DMS153 treated with DMSO at 0.1 percent for 48 hours (cell line): Measurements from ENCODE around the gene KLKB1.
"Not testable (repeated sequence)": the region's sequence is repeated elsewhere in the genome, so short reads cannot be mapped to it uniquely, and the experiment has no call there.

Experiments
- DNase-seq: peaks from one replicate; lab custom pipeline; 2025; ENCODE audit not compliant: unreplicated experiment; lab: John Stamatoyannopoulos, UW

KLKB1 gene

DNA sequence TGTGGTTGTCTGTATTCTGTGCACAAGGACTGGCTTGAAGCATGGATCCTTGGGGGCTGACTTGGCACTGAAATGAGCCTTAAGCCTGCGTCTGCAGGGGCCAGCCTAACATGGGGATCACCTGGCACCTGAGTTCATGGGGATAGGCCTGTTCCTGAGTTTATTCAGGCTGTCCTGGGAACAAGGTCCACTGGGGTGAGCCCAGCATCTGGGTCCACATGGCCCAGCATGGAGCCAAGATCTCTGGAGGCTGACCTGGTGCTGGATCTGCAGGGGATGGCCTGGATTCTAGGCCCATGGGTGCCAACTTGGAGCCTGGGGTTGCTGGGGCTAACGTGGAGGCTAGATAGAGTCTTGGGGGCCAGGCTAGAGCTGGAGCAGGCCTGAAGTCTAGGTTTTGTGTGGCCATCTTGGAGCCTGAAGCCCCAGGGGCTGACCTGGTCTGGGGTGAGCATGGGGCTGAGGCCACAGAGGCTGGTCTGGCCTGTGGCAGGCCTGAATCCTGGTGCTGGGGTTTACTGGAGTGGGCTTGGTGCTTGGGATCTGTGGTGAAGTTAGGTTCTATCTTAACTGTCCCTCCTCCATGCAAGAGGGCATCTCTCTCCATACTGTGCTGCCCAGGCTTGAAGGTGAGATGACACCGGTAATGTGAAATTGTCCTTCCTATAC is 652 bp upstream of the KLKB1 start:
- DNase-seq = no peak

DNA sequence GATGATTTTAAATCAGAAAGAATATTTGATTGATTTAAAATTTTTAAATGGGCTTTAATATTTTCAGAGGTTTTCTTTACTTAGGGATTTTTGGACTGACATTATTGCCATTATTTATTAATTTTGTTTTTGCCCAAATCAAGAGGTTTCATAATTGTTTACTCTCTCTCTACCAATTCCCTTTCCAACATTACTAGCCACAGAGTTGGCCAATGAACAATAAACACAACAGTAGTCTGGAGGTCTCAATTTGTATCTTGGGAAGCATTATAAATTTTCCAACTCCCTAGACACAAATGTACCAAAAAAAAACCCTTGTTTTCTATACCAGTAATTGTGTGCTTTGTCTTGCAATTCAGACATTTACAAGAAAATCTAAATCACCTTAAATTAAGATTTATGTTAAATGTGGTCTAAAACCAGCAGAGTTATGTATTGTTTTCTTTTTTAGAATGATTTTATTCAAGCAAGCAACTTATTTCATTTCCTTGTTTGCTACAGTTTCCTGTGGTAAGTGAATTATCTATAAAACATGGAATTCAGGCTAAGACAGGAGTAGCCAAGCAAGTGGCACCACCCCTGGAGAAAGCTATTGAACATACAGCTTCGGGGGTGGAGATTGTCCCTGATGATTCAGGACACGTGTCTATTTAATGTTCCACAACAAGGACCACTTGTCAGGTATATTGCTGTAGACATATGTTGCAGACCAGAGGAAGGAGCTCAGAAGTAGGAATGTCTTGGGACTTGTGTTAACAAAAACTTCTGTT is 622 bp downstream of the KLKB1 start:
- DNase-seq = no peak

DNA sequence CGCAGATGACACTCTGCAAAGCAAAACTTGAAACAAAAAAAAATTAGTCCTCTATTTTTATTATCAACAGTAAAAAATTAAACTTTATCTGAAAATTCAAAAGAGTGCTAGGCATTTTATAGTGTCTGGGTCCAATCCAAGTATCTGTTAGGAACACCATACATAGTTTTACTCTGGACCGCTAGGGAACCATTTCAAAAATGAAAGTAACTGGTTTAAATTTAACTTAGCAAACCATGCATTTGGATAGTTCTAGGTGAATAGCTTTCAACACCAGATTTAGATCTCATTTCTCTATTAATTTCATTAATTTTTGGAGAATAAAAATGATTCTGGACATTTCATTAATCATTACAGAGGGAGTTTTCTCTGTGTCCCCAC is 1.2 kb downstream of the KLKB1 start:
- DNase-seq = no peak

DNA sequence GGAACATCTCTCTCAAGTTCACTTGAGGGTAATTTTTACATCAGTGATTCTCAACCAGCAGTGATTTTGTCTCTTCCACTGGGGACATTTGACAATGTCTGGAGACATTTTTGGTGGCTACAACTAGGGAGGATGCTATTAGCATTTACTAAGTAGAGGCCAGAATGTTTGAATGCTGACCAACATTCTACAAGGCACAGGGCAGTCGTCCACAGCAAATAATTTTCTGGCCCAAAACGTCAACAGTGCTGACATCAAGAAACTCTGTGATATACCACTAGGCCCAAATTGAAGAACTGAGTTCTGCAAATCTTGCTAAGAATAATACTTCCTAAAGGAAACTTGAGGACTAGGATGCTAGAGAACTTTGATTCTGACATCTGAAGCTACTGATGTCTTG is 7.1 kb downstream of the KLKB1 start:
- DNase-seq = no peak

DNA sequence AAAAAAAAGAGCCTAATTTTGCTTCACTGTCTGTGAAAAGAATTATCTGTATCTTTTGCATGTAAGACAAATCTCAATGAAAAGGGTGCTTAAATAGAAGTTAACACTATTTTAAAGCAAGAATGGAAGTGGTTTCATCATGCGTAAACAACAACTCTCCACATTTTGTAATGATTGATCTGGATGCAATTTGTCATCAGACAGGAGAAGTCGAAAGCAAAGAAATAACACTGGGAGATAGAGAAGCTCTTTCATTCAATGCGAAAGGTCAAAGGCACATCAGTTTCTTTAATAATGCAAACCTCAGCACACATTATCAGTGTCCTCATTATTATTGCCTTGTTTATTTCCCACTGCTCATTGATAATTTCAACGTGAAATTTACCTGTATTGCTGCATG is 8.8 kb downstream of the KLKB1 start:
- DNase-seq = no peak

DNA sequence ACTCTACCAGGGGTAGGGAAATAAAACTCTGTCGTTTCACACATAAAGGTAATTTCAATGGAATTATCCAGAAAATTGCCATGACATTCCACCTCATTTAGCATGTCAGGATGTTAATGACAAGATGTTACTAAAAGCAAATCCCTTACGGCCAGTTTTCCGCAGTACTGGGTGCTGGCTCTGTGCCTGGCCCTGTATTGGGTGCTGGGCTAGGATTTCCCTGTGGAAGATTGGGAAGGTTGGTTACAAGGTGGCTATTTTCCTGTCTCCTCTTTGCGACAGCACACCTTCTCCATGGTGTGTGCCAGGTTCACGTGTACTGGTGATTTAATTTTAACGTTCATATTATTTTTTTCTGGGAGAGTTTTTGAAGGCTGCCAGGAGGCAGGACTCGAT is 13.1 kb downstream of the KLKB1 start:
- no peak for DNase-seq

DNA sequence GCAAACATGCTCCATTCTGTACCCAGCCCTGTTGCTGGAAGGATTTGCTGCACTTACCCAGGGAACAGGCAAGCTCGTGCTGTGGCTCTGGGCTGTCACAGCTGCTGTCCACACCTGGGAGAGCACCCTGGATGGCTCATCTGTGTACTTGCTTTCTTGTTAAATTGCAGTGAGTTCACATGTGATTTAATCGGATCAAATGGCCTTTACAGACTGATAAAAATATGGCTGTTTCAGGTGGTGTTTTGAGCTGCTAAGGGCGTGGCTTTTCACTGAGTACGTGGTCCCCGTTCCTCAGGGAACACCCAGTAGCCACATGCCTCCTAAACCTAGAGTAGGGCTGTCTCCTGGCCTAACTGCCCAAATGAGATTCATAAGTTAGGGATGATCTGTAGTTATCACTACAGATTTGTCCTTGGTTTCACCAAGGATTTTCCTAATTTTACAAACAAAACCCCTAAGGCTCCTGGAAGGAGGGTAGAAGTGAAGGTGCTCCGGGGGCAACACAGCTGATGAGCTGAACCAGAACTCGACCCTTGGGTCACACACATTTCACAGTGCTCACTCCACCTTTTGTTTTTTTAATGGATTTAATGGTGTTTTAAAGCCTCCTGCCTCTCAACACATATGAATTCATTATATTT is 13.7 kb downstream of the KLKB1 start:
- DNase-seq = no peak

DNA sequence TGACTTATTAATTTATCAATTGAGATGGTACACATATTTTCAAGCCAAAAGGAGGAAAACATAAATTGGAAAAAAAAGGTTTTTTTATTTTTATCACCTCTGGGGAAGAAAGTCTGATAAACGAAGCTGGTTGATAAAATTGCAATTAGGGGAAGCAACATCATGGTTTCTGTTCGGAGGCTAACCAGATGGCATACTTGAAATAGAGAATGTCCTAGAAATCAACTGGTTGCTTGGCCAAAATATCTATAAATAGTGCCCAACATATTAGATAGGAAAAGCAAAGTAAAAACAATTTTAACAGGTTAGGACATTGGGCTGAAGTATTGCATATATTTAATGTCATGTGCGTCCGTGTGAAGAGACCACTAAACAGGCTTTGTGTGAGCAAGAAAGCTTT is 14.3 kb downstream of the KLKB1 start:
- no peak for DNase-seq

DNA sequence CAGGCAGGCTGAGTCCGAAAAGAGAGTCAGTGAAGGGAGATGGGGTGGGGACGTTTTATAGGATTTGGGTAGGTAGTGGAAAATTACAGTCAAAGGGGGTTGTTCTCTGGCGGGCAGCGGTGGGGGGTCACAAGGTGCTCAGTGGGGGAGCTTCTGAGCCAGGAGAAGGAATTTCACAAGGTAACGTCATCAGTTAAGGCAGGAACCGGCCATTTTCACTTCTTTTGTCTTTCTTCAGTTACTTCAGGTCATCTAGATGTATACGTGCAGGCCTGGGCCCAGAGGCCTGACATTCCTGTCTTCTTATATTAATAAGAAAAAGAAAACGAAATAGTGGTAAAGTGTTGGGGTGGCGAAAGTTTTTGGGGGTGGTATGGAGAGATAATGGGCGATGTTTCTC is 14.7 kb downstream of the KLKB1 start:
- not testable (repeated sequence) for DNase-seq

DNA sequence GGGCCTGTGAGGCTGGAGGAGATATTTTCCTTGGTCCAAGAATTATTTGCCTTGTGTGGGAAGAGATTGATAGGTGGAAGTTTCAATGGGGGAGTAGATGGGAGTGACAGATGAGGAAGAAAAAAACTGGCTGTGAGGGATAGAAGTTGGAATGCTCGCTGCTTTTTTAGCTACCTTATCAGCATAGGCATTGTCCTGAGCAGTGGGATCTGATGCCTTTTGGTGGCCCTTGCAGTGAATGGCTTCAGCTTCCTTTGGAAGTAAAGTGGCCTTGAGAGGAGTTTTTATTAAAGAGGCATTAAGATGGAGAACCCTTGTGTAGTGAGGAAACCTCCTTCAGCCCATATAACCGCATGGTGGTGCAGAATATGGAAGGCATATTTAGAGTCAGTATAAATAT is 16.0 kb downstream of the KLKB1 start:
- DNase-seq = no peak

DNA sequence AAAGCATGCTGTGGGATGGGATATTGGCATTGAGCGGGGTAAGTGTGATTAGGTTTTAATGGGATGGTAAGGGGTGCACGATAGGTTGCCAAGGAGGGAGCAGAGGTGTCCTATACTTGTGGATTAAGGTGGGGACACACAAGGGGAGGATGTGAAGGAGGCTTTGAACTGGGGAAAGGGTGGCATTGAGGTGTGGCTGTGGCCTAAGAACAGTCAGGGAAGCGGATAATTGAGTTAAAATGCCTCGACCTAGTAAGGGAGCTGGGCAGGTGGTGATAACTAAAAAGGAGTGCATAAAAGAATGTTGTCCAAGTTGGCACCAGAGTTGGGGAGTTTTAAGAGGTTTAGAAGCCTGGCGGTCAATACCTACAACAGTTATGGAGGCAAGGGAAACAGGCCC is 17.5 kb downstream of the KLKB1 start:
- no peak for DNase-seq

DNA sequence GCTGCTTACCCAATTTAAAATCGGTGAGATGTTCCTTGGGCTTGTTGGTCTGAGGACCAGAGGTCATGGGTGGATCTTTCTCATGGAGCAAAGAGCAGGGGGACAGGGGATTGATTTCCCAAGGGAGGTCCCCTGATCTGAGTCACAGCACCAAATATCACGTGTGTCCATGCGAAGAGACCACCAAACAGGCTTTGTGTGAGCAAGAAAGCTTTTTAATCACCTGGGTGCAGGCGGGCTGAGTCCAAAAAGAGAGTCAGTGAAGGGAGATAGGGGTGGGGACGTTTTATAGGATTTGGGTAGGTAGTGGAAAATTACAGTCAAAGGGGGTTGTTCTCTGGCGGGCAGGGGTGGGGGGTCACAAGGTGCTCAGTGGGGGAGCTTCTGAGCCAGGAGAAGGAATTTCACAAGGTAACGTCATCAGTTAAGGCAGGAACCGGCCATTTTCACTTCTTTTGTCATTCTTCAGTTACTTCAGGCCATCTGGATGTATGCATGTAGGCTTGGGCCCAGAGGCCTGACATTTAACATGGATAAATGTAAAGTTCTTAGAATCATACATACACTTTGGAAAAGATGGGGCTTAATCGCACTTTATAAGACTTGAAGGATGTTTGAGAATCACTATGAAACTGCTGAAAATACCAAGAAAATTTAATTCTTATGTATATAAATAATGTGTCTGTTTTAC is 19.9 kb downstream of the KLKB1 start:
- DNase-seq = not testable (repeated sequence)

DNA sequence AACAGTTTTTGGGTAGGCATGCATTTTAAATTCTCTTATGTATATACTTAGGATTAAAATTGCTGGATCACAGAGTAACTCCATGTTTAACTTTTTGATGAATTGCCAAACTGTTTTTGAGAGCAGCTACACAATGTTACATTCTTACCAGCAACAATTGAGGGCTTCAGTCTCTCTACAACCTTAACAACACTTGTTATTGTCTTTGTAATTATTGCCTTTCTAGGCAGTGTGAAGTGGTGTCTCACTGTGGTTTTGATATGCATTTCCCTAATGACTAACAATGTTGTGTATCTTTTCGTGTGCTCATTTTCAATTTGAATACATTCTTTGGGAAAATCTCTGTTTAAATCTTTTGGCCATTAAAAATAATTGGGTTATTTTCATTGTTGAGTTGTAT is 21.3 kb downstream of the KLKB1 start:
- DNase-seq = no peak

DNA sequence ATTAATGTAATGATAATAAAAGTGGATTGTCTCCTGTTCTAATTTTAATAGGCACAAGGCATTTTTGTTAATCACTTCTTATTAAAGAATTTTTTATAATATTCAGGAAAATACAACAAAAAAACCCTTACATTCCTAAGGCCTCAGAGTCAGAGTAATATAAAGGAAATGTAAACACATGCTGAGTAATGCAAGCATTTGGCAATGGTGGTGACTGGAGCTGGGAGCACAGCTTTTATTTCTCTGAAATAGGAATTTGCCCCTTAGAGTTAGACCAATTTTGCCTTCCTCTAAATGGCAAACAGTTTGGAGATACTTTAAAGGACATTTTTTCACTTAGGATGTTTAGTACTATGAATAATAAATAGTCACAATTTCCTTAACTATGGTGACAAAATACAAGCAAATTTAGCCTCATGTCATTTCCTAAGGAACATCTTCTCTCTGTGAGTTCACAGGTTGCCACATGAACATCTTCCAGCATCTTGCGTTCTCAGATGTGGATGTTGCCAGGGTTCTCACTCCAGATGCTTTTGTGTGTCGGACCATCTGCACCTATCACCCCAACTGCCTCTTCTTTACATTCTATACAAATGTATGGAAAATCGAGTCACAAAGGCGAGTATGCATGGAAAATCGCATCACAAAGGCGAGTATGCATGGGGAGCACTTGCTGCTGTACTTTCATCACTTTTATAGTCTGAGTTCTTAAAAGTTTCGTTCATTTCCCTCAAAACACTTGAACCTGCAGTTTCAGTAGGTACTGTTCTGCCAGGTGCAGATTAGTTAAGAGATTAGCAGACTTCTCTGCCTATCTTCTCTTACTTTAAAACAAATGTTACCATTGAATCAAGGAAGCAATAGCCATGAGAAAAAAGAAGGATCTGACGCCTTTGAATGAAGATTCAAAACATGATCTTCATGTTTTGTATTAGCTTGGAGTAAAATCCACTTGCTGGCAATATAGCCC is 22.8 kb downstream of the KLKB1 start:
- no peak for DNase-seq

DNA sequence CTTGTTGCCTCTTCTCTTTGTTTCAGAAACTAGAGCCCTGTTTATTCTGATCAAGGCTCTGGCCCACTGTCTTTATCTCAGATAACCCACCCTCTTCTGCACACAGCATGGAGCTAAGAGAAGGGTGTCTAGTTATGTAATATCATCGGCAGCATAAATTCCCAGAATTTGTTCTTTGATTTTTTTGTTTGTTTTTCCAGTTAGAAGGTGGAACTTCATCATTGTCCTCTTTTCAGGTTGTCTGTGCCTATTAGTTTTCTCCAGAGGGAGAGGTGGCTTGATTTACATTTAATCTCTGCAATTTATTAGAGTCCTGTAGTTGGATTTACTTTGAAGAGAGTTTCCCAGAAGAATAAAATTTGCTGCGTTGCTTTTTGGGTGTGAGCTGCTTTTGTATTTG is 23.5 kb downstream of the KLKB1 start:
- DNase-seq = no peak

DNA sequence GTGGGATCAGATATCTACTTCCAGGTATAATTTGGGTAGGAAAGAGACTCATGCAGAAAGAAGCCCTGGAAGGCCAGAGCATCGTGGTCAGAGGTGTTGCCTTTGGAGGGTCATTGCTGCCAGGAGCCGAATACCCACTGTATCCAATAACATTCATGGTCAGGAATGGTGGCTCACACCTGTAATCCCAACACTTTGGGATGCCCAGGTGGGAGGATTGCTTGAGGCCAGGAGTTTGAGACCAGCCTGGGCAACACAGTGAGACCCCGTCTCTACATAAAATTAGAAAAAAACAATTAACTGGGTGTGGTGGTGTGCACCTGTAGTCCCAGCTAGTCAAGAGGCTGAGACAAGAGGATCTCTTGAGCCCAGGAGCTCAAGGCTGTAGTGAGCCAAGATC is 27.8 kb downstream of the KLKB1 start:
- DNase-seq = no peak

DNA sequence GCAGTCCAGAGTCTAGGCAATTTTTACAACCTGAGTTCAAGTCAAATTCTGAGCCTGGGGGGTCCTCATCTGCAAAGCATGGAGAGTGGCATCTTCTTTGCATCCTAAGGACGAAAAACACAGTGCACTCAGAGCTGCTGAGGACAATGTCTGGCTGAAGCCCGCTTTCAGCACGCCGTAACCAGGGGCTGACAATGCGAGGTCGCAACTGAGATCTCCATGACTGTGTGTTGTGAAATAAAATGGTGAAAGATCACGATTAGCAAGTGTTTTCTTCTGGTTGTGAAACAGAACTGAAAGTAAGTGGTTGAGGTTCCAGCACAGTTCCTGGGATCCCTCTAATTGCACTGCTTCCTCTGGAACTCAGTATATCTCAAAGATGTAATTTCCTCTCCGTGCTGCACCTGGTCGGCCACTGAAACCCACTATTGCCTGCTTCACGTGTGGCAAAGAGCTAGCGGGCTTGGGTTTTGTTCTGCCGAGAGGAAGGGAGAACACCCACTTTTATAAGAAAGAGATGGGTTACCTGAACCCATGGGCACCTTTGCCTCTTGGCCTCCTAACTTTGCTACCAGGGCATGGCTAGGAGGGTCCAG is 31.0 kb downstream of the KLKB1 start:
- DNase-seq = no peak

DNA sequence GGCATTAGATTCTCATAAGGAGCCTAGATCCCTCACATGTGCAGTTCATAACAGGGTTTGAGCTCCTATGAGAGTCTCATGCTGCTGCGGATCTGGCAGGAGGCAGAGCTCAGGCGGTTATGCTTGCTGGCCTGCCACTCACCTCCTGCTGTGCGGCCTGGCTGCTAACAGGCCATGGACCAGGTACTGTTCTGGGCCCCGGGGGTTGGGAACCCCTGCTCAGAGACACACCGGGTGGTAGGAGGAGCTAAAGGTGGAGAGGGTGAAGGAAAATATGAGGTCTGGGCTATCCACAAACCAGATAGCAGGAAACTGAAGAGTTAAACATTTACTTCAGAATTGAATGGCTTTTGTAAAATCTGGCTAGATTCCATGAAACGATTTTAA is 32.8 kb downstream of the KLKB1 start:
- no peak for DNase-seq

DNA sequence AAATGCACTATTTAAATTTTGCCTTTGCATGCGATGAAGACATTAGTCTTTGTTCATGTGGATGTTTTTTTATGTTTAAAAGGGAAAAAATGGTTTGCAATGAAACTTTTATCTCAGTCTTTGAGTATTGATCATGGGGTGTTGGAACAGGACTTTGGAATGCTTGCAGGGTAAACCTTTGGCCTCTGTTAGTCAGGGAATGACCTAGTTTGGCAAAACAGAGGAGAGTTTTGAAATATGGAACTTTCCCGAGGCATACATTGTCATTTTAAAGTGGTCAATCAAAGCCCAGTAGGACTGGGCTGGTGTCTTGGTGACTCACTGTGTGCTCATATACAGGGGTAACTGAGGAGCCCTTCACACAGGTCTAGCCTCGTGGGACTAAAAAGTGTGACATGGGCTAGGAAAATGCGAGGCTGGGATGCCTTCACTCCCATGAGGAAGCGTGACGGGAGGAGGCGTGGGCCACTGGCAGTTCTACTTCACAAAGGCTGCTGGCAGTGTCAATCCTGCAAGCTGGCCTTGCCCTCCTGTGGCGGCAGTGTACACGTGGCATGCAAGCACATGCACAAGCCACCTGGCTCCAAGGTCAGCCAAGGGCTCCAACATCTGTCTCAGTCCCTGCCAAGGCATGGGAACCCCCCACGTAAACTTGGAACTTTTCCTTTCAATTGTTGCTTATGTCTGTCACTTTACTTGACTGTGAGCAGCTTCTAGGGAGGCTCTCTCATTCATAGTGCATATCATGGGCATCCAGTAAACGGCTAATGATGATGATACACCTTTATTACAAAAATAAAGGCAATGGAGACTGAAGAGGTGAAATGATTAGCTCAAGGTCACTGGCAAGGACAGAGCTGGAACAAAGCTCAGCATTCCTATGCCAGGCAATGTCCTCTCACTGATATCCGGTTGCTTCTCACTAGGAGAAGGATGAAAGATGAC is 33.5 kb downstream of the KLKB1 start:
- DNase-seq = no peak
